Panc1 (cell line): ENCODE results near the gene PCGF6. TPM values are rescaled to one million over a fixed set of nuclear protein-coding genes. Genes with fewer than 3 reads are reported as not detected.

Experiments used
- ATAC-seq: fragments of 200-7000 bp; cut with Tn5 transposase; 2 replicates; pipeline ENCODE4 v1.9.1; 2020; ENCODE audit warnings: mild to moderate bottlenecking, moderate library complexity
- BruUV-seq: library from RNA; stranded (reverse); fragments of 400-500 nt; replicated peaks from 2 replicates; lab custom pipeline; 2021; lab: Mats Ljungman, UMichigan
- CTCF ChIA-PET: fragments of 300-600 bp; sonication (Branson Sonifier 250); formaldehyde crosslinking; loops from one replicate; lab custom pipeline; 2022; ENCODE audit warnings: antibody characterized with exemption; lab: Charles Lee
- POLR2A ChIA-PET: fragments of 300-600 bp; sonication (Branson Sonifier 250); formaldehyde crosslinking; loops from one replicate; lab custom pipeline; 2022; ENCODE audit warnings: antibody characterized with exemption; lab: Charles Lee
- DNase-seq: peaks from one replicate; pipeline ENCODE4 v3.0.0-alpha.2; 2010; ENCODE audit warnings: low read depth, low spot score
- H3K27ac ChIP-seq: 2 replicates; pipeline ENCODE4 v1.5.1; 2011; ENCODE audit warnings: mild to moderate bottlenecking, low read length, inconsistent platforms
- H3K27me3 ChIP-seq: fragments of 200-500 bp; sonication (Bioruptor generic); 2 replicates; pipeline ENCODE4 v1.6.0; 2014; ENCODE audit warnings: low read length, inconsistent platforms; ENCODE audit not compliant: control insufficient read depth, insufficient read depth
- H3K36me3 ChIP-seq: fragments of 200-500 bp; sonication (Bioruptor generic); 2 replicates; pipeline ENCODE4 v1.5.1; 2014; ENCODE audit warnings: inconsistent platforms, mild to moderate bottlenecking, low read length, moderate library complexity; ENCODE audit not compliant: control insufficient read depth, insufficient read depth
- H3K4me1 ChIP-seq: 2 replicates; pipeline ENCODE4 v1.5.1; 2011; ENCODE audit warnings: inconsistent platforms, mild to moderate bottlenecking, low read length, moderate library complexity; ENCODE audit not compliant: control insufficient read depth, insufficient read depth
- H3K4me3 ChIP-seq, 2 experiments: 2 replicates each; pipeline ENCODE4 v1.5.1; 2011 to 2012; ENCODE audit warnings: low read depth in 2 of 2, low read length in 2 of 2, mild to moderate bottlenecking in 2 of 2, inconsistent platforms in 1 of 2, moderate library complexity in 1 of 2
- H3K9me3 ChIP-seq: fragments of 200-500 bp; sonication (Bioruptor generic); 2 replicates; pipeline ENCODE4 v1.5.1; 2014; ENCODE audit warnings: low read depth, mild to moderate bottlenecking, inconsistent platforms, low read length, moderate library complexity; ENCODE audit not compliant: control insufficient read depth, insufficient read depth
- POLR2AphosphoS5 ChIP-seq: IDR thresholded peaks from 2 replicates; pipeline ENCODE4 v1.6.1; 2012; ENCODE audit warnings: mild to moderate bottlenecking, low read depth, low read length, moderate library complexity
- SIN3A ChIP-seq: IDR thresholded peaks from 2 replicates; pipeline ENCODE4 v1.6.1; 2012; ENCODE audit warnings: low read depth, mild to moderate bottlenecking, low read length, moderate library complexity, borderline replicate concordance; ENCODE audit not compliant: insufficient read depth
- TCF7L2 ChIP-seq: IDR thresholded peaks from 2 replicates; pipeline ENCODE4 v1.6.1; 2011; ENCODE audit warnings: mild to moderate bottlenecking, low read depth, low read length, inconsistent platforms
- in situ Hi-C: cut with HindIII; loops from 2 replicates; pipeline ENCODE4 v1.10.0; 2016; ENCODE audit warnings: low sequenced_read_pairs, low pct_unique_long_range_greater_than_20kb
- intact Hi-C: fragments of 100-400 bp; cut with micrococcal nuclease; formaldehyde crosslinking; loops from one replicate; pipeline ENCODE4 v1.10.0; 2022; ENCODE audit not compliant: unreplicated experiment
- total RNA-seq: library from RNA; stranded (reverse); gene quantifications from one replicate; pipeline ENCODE4 v1.2.1, GENCODE V29; 2021; ENCODE audit not compliant: unreplicated experiment
- TF ChIP-seq, protein P1 (sequence below): fragments of 450-650 bp; IDR thresholded peaks from 2 replicates; pipeline ENCODE4 v1.5.1; 2017; ENCODE audit warnings: mild to moderate bottlenecking
- TF ChIP-seq, protein P2 (sequence below), 2 experiments: IDR thresholded peaks; 2 replicates each; pipeline ENCODE4 v1.6.1; 2011 to 2012; ENCODE audit warnings: low read depth in 2 of 2, control low read depth in 1 of 2, low read length in 1 of 2, mild to moderate bottlenecking in 1 of 2, moderate library complexity in 1 of 2; ENCODE audit not compliant: insufficient read depth in 1 of 2

PCGF6 gene
- total RNA-seq, 1 experiment from 2014 or later: 18.0 TPM

DNA sequence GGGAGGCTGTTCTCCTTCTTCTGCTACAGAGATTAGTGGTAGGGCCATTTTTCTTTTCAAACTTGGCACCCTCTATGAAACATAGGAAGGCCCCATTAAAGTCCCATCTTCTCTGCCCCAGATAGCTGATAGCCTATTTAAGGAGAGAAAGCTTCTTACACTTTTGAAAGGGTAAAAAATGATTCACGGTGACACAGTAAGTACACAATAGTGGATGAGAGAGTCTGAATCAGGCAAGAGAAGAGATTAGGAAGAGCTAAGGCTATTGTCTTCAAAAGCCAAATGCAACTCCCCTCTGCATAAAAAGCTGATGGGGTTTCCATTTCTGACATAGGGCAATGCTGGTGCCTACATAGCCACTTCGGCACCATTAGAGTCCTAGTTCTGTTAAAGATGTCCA is 70.4 kb downstream of the PCGF6 start:
- H3K4me1 ChIP-seq: 0 out of 2 replicates have a peak, but pooled peaks cover 3% of the 10 kb centered on the region
- no peaks in the 10 kb centered on the region for H3K36me3 ChIP-seq
- intact Hi-C loops (no loop called here), in situ Hi-C loops (no loop called here)
- POLR2A ChIA-PET: no interaction called here
- no TSS peak for BruUV-seq
- CTCF ChIA-PET: no interaction called here
- TF ChIP-seq, protein P1, sequence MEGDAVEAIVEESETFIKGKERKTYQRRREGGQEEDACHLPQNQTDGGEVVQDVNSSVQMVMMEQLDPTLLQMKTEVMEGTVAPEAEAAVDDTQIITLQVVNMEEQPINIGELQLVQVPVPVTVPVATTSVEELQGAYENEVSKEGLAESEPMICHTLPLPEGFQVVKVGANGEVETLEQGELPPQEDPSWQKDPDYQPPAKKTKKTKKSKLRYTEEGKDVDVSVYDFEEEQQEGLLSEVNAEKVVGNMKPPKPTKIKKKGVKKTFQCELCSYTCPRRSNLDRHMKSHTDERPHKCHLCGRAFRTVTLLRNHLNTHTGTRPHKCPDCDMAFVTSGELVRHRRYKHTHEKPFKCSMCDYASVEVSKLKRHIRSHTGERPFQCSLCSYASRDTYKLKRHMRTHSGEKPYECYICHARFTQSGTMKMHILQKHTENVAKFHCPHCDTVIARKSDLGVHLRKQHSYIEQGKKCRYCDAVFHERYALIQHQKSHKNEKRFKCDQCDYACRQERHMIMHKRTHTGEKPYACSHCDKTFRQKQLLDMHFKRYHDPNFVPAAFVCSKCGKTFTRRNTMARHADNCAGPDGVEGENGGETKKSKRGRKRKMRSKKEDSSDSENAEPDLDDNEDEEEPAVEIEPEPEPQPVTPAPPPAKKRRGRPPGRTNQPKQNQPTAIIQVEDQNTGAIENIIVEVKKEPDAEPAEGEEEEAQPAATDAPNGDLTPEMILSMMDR: no peak
- TF ChIP-seq SIN3A: no peak
- TF ChIP-seq, protein P2, sequence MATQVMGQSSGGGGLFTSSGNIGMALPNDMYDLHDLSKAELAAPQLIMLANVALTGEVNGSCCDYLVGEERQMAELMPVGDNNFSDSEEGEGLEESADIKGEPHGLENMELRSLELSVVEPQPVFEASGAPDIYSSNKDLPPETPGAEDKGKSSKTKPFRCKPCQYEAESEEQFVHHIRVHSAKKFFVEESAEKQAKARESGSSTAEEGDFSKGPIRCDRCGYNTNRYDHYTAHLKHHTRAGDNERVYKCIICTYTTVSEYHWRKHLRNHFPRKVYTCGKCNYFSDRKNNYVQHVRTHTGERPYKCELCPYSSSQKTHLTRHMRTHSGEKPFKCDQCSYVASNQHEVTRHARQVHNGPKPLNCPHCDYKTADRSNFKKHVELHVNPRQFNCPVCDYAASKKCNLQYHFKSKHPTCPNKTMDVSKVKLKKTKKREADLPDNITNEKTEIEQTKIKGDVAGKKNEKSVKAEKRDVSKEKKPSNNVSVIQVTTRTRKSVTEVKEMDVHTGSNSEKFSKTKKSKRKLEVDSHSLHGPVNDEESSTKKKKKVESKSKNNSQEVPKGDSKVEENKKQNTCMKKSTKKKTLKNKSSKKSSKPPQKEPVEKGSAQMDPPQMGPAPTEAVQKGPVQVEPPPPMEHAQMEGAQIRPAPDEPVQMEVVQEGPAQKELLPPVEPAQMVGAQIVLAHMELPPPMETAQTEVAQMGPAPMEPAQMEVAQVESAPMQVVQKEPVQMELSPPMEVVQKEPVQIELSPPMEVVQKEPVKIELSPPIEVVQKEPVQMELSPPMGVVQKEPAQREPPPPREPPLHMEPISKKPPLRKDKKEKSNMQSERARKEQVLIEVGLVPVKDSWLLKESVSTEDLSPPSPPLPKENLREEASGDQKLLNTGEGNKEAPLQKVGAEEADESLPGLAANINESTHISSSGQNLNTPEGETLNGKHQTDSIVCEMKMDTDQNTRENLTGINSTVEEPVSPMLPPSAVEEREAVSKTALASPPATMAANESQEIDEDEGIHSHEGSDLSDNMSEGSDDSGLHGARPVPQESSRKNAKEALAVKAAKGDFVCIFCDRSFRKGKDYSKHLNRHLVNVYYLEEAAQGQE (IDR thresholded peaks at IDR 0.05; ENCODE audit: insufficient read depth in 1 of 2, low read depth in 2 of 2, low read length in 1 of 2): no peak
- TF ChIP-seq TCF7L2: no peak
- TF ChIP-seq POLR2AphosphoS5: no peak
- no peak for ATAC-seq
- H3K27me3 ChIP-seq: peaks cover 10% of the 10 kb centered on the region
- no peaks in the 10 kb centered on the region for H3K9me3 ChIP-seq
- no peak for DNase-seq
- H3K27ac ChIP-seq: no peak overlapping the region
- no peak overlapping the region for H3K4me3 ChIP-seq

DNA sequence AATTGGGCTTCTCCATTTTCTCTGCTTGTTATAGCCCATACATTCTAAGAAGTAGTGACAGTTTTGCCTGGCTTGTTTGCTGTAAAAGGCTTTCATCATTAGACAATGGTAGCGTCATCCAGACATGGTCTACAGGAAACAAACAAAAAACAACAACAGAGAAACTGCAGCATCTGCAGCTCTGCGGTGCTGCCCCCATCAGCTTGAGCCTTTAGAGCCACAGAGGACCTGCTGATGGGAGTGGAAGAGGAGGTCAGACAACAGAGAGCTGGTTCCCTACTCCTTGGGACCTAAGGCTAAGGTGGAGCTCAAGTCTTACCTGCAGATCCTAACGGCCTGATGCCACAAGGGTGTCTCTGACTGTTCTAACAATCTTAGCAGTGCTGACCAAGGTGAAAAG is 70.9 kb downstream of the PCGF6 start:
- CTCF ChIA-PET: no interaction called here
- TF ChIP-seq TCF7L2 (no peak), POLR2AphosphoS5 (no peak), SIN3A (no peak)
- TF ChIP-seq, protein P1: no peak
- TF ChIP-seq, protein P2 (IDR thresholded peaks at IDR 0.05; ENCODE audit: insufficient read depth in 1 of 2, low read depth in 2 of 2, low read length in 1 of 2): no peak

More for the DNA sequence above, 70.9 kb downstream of the PCGF6 start:
- Histone ChIP-seq H3K9me3 (no peaks in the 10 kb centered on the region), H3K27ac (no peak overlapping the region), H3K36me3 (no peaks in the 10 kb centered on the region), H3K27me3 (peaks cover 10% of the 10 kb centered on the region), H3K4me3 (no peak overlapping the region), H3K4me1 (0 out of 2 replicates have a peak, but pooled peaks cover 3% of the 10 kb centered on the region)
- POLR2A ChIA-PET: interaction anchor here (0.6 to 0.9 kb wide), 2 partner anchors 41 to 48 kb away, joined by 3 to 12 read pairs; no protein-coding TSS in a partner anchor
- no TSS peak for BruUV-seq
- ATAC-seq: no peak
- intact Hi-C loops: no loop called here
- in situ Hi-C loops: no loop called here
- DNase-seq: no peak
